HepG2 (cell line): ENCODE measurements around the gene HYAL2.

Experiments used
- FOSL2 ChIP-seq: sonication (generic); formaldehyde crosslinking; IDR thresholded peaks from 2 replicates; pipeline ENCODE4 v1.4.0; 2020; ENCODE audit warnings: missing genetic modification reagents
- FOXC1 ChIP-seq: sonication (generic); formaldehyde crosslinking; IDR thresholded peaks from 2 replicates; pipeline ENCODE4 v1.8.0; 2022; ENCODE audit warnings: mild to moderate bottlenecking, missing genetic modification reagents, borderline replicate concordance
- GFI1 ChIP-seq: sonication (generic); formaldehyde crosslinking; IDR thresholded peaks from 2 replicates; pipeline ENCODE4 v1.5.0; 2020; ENCODE audit warnings: missing genetic modification reagents, mild to moderate bottlenecking, borderline replicate concordance
- KAT7 ChIP-seq: IDR thresholded peaks from 2 replicates; pipeline ENCODE4 v1.6.1; 2018; ENCODE audit warnings: borderline replicate concordance, missing compliant biosample characterization
- KDM5B ChIP-seq: sonication (generic); formaldehyde crosslinking; IDR thresholded peaks from 2 replicates; pipeline ENCODE4 v1.4.0; 2020; ENCODE audit warnings: missing genetic modification reagents, mild to moderate bottlenecking, borderline replicate concordance
- NBN ChIP-seq: fragments of 450-650 bp; conservative IDR thresholded peaks from 2 replicates; pipeline ENCODE4 v1.6.1; 2017
- RAD21 ChIP-seq: fragments of 450-650 bp; formaldehyde crosslinking; IDR thresholded peaks from 2 replicates; pipeline ENCODE4 v1.5.0; 2020; ENCODE audit warnings: mild to moderate bottlenecking
- ZC3H4 ChIP-seq: sonication (generic); formaldehyde crosslinking; IDR thresholded peaks from 2 replicates; pipeline ENCODE4 v1.4.0; 2020; ENCODE audit warnings: missing genetic modification reagents, borderline replicate concordance
- ZFP1 ChIP-seq: IDR thresholded peaks from 2 replicates; pipeline ENCODE4 v1.6.1; 2016
- ZNF660 ChIP-seq: sonication (generic); formaldehyde crosslinking; IDR thresholded peaks from 2 replicates; pipeline ENCODE4 v1.5.1; 2020; ENCODE audit warnings: mild to moderate bottlenecking, low read depth, missing genetic modification reagents, borderline replicate concordance
- TF ChIP-seq, protein P1 (sequence below): sonication (generic); formaldehyde crosslinking; IDR thresholded peaks from 2 replicates; pipeline ENCODE4 v1.5.0; 2020; ENCODE audit warnings: mild to moderate bottlenecking, missing genetic modification reagents, moderate library complexity
- TF ChIP-seq, protein P2 (sequence below): sonication (generic); formaldehyde crosslinking; IDR thresholded peaks from 2 replicates; pipeline ENCODE4 v1.4.0; 2020; ENCODE audit warnings: missing genetic modification reagents
- TF ChIP-seq, protein P3 (sequence below): sonication (generic); formaldehyde crosslinking; IDR thresholded peaks from 2 replicates; pipeline ENCODE4 v1.8.0; 2022; ENCODE audit warnings: mild to moderate bottlenecking, missing genetic modification reagents, moderate library complexity
- TF ChIP-seq, protein P4 (sequence below): fragments of 450-650 bp; IDR thresholded peaks from 2 replicates; pipeline ENCODE4 v1.6.1; 2017; ENCODE audit warnings: mild to moderate bottlenecking

DNA sequence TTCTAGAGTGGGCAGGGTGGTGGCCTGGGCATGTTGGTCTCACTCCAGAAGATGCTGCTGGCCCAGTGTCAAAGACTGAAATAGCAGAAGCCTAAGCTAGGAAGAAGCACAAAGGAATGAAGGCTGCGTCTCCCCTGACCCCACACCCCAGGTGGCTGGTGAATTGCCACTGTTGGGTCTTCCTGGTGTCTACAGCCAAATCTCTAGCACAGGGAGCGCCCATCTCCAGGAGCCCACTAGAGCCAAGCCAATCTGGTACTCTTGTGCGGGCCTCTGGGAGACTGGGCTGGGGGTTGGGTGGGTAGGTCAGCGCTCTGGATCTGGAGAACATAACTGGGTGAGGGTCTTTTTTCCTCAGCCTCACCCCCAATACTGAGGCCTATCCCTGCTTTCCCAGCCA is 4.6 kb upstream of the HYAL2 start:
- TF ChIP-seq ZFP1 (no peak), ZNF660 (no peak), ZC3H4 (CRISPR knock-in tag) (no peak), FOXC1 (no peak), KDM5B (no peak), KAT7 (CRISPR knock-in tag) (no peak), RAD21 (CRISPR knock-in tag) (no peak), GFI1 (CRISPR knock-in tag) (no peak), NBN (no peak), FOSL2 (CRISPR knock-in tag) (no peak)
- TF ChIP-seq, protein P1, sequence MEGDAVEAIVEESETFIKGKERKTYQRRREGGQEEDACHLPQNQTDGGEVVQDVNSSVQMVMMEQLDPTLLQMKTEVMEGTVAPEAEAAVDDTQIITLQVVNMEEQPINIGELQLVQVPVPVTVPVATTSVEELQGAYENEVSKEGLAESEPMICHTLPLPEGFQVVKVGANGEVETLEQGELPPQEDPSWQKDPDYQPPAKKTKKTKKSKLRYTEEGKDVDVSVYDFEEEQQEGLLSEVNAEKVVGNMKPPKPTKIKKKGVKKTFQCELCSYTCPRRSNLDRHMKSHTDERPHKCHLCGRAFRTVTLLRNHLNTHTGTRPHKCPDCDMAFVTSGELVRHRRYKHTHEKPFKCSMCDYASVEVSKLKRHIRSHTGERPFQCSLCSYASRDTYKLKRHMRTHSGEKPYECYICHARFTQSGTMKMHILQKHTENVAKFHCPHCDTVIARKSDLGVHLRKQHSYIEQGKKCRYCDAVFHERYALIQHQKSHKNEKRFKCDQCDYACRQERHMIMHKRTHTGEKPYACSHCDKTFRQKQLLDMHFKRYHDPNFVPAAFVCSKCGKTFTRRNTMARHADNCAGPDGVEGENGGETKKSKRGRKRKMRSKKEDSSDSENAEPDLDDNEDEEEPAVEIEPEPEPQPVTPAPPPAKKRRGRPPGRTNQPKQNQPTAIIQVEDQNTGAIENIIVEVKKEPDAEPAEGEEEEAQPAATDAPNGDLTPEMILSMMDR (CRISPR knock-in tag), result no peak
- TF ChIP-seq, protein P2, sequence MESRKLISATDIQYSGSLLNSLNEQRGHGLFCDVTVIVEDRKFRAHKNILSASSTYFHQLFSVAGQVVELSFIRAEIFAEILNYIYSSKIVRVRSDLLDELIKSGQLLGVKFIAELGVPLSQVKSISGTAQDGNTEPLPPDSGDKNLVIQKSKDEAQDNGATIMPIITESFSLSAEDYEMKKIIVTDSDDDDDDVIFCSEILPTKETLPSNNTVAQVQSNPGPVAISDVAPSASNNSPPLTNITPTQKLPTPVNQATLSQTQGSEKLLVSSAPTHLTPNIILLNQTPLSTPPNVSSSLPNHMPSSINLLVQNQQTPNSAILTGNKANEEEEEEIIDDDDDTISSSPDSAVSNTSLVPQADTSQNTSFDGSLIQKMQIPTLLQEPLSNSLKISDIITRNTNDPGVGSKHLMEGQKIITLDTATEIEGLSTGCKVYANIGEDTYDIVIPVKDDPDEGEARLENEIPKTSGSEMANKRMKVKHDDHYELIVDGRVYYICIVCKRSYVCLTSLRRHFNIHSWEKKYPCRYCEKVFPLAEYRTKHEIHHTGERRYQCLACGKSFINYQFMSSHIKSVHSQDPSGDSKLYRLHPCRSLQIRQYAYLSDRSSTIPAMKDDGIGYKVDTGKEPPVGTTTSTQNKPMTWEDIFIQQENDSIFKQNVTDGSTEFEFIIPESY, result no peak
- TF ChIP-seq, protein P3, sequence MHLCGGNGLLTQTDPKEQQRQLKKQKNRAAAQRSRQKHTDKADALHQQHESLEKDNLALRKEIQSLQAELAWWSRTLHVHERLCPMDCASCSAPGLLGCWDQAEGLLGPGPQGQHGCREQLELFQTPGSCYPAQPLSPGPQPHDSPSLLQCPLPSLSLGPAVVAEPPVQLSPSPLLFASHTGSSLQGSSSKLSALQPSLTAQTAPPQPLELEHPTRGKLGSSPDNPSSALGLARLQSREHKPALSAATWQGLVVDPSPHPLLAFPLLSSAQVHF (CRISPR knock-in tag), result no peak
- TF ChIP-seq, protein P4, sequence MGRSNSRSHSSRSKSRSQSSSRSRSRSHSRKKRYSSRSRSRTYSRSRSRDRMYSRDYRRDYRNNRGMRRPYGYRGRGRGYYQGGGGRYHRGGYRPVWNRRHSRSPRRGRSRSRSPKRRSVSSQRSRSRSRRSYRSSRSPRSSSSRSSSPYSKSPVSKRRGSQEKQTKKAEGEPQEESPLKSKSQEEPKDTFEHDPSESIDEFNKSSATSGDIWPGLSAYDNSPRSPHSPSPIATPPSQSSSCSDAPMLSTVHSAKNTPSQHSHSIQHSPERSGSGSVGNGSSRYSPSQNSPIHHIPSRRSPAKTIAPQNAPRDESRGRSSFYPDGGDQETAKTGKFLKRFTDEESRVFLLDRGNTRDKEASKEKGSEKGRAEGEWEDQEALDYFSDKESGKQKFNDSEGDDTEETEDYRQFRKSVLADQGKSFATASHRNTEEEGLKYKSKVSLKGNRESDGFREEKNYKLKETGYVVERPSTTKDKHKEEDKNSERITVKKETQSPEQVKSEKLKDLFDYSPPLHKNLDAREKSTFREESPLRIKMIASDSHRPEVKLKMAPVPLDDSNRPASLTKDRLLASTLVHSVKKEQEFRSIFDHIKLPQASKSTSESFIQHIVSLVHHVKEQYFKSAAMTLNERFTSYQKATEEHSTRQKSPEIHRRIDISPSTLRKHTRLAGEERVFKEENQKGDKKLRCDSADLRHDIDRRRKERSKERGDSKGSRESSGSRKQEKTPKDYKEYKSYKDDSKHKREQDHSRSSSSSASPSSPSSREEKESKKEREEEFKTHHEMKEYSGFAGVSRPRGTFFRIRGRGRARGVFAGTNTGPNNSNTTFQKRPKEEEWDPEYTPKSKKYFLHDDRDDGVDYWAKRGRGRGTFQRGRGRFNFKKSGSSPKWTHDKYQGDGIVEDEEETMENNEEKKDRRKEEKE, result no peak
